Measurements from ENCODE around the gene MICAL1. TPM values are rescaled to one million over a fixed set of nuclear protein-coding genes. Genes with fewer than 3 reads are reported as not detected.
"Not testable (repeated sequence)": the region's sequence is repeated elsewhere in the genome, so short reads cannot be mapped to it uniquely, and the experiment has no call there.

MICAL1 gene
- total and polyA plus RNA-seq, 2 experiments from 2014 or later = 8.6 to 19.6 TPM

DNA sequence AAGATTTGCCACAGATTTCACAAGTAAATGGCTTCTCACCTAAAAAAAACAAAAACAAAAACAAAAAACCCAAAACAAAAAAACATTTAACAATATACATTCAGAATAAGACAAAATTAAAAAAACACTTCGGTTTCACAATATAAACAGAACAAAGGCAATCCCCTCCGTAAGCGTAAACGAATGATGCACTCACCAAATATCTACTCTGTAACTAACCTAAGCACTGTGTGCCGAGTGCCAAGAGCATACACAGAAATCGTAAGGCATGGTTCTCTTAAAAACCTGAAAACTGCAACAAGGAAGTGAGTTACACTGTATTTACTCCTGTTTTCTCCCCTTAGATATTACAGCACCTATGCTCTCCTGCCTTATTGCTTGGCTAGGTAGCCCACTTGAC lies 12.1 kb upstream of the MICAL1 start:
- Histone ChIP-seq H3K4me3 (no peak overlapping the region), H3K36me3 (peaks cover 21% of the 10 kb centered on the region), H3K4me1 (ENCODE audit: low read depth) (peaks cover 4% of the 10 kb centered on the region), H3K9me3 (ENCODE audit: low read depth) (no peaks in the 10 kb centered on the region), H3K27me3 (no peaks in the 10 kb centered on the region), H3K27ac (no peak overlapping the region)
- TF ChIP-seq, protein P1, sequence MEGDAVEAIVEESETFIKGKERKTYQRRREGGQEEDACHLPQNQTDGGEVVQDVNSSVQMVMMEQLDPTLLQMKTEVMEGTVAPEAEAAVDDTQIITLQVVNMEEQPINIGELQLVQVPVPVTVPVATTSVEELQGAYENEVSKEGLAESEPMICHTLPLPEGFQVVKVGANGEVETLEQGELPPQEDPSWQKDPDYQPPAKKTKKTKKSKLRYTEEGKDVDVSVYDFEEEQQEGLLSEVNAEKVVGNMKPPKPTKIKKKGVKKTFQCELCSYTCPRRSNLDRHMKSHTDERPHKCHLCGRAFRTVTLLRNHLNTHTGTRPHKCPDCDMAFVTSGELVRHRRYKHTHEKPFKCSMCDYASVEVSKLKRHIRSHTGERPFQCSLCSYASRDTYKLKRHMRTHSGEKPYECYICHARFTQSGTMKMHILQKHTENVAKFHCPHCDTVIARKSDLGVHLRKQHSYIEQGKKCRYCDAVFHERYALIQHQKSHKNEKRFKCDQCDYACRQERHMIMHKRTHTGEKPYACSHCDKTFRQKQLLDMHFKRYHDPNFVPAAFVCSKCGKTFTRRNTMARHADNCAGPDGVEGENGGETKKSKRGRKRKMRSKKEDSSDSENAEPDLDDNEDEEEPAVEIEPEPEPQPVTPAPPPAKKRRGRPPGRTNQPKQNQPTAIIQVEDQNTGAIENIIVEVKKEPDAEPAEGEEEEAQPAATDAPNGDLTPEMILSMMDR (IDR thresholded peaks at IDR 0.05; ENCODE audit: low read depth, low read length) = no peak
- no peak for DNase-seq (ENCODE audit: low read depth in 1 of 2, low spot score in 1 of 2)

DNA sequence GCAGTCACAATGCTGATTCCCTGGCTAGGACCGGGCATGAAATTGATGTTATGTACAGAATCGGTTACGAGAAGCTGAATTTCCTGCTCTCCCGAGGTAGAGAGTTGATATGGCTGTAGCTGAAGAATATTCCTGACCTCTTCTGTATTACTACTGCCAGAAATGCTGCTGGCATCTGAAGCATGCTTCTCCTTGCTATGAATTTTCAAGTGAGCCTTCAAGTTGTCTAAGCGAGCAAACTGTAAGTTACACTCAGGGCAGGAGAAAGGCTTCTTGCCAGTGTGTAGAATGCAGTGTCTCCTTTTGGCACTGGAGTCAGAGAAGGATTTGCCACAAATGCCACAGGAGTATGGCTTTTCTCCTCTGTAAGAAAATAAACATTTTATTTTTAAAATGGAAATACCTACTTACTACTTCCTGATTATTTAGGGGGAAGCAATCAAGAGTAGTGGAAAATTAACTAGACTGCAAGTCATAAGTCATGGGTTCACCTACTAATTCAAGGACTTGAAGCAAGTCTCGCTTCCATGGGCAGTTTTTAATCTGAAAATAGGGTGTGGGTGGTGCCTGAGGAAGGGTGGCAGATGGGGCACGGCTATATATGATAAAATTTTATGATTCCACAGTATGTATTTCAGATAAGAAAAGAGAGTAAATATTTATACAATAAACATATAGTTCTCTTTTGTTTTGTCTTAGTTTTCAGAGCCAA lies 10.8 kb upstream of the MICAL1 start:
- Histone ChIP-seq H3K4me3 (no peak overlapping the region), H3K36me3 (peaks cover 21% of the 10 kb centered on the region), H3K9me3 (ENCODE audit: low read depth) (no peaks in the 10 kb centered on the region), H3K27me3 (no peaks in the 10 kb centered on the region), H3K4me1 (ENCODE audit: low read depth) (peaks cover 4% of the 10 kb centered on the region), H3K27ac (peak overlapping the region; percentile 48)
- TF ChIP-seq, protein P1 (IDR thresholded peaks at IDR 0.05; ENCODE audit: low read depth, low read length) = no peak
- DNase-seq (ENCODE audit: low read depth in 1 of 2, low spot score in 1 of 2) = peak in 1 of 2 donors; percentile 20

DNA sequence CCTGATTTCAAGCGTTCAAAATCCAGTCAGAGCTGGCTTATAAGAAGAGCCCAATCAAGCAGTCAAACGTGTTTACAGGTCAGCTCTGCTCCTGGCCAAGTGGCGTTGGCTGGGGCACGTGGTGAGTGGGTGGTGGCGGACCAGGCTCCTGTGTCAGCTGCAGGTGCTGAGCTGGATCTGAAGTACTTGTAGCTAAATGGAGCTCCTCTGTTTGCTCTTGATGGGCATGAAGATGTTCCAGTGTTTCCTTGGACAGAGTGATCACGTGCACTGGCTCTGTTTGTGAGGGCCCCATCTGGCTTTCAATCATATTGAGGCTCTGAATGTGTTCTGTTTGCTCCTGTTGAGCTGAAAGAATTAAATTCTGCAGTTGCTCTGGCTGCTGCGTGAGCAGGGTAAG lies 10.2 kb upstream of the MICAL1 start:
- Histone ChIP-seq H3K4me1 (ENCODE audit: low read depth) (peaks cover 4% of the 10 kb centered on the region), H3K27ac (peak overlapping the region; percentile 48), H3K36me3 (peaks cover 21% of the 10 kb centered on the region), H3K4me3 (no peak overlapping the region), H3K27me3 (no peaks in the 10 kb centered on the region), H3K9me3 (ENCODE audit: low read depth) (no peaks in the 10 kb centered on the region)
- DNase-seq (ENCODE audit: low read depth in 1 of 2, low spot score in 1 of 2) = peak in 1 of 2 donors; percentile 34
- TF ChIP-seq, protein P1 (IDR thresholded peaks at IDR 0.05; ENCODE audit: low read depth, low read length) = no peak

DNA sequence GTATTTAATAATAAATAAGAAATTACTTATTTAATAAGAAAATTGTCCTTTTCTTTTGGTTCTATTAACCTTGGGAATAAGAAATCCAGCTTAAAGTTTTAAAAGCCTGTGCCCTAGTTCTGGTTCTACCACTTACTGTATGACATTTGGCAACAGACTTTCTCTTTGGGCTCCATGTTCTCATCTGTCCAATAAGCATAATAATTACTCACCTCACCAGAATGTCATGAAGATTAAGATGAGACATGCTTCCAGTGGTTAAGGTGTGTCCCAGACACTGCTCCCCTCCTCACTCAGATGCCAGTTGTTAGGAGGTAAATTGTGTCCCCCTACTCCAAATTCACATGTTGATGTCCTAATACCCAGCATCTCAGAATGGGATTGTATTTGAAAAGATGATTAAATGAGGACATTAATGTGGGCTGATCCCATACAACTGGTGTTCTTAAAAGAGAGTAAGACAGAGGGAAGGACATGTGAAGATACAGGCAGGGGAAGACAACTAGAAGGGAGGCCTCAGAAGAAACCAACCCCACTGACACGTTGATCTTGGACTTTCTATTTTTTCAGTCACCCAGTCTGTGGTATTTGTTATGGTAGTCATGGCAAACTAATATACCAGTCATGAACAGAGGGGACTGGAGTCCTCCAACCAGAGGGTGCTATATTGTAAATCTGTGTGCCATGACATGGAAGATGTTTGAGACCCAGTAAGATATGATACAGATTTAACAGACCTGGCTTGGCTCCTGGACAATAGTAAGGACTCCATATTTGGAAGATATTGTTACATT lies 6.4 kb upstream of the MICAL1 start:
- Histone ChIP-seq H3K4me3 (no peak overlapping the region), H3K27ac (no peak overlapping the region), H3K36me3 (peaks cover 13% of the 10 kb centered on the region), H3K9me3 (ENCODE audit: low read depth) (no peaks in the 10 kb centered on the region), H3K27me3 (no peaks in the 10 kb centered on the region), H3K4me1 (ENCODE audit: low read depth) (peaks cover 4% of the 10 kb centered on the region)
- no peak for DNase-seq (ENCODE audit: low read depth in 1 of 2, low spot score in 1 of 2)
- TF ChIP-seq, protein P1 (IDR thresholded peaks at IDR 0.05; ENCODE audit: low read depth, low read length) = no peak

DNA sequence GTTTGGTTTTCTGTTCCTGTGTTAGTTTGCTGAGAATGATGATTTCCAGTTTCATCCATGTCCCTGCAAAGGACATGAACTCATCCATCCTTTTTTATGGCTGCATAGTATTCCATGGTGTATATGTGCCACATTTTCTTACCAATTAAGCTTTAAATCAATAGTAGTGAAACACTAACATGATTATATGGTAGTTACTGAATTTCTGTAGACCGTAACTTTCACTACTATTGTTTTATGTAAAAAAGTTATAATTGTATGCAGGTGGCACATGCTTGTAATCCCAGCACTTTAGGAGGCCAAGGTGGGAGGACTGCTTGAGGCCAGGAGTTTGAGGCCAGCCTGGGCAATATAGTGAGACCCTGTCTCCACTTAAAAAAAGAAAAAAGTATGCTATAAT lies 5.6 kb upstream of the MICAL1 start:
- not testable (repeated sequence) for H3K4me3 ChIP-seq; H3K27ac ChIP-seq; H3K4me1 ChIP-seq (ENCODE audit: low read depth); H3K27me3 ChIP-seq; DNase-seq (ENCODE audit: low read depth in 1 of 2, low spot score in 1 of 2); H3K9me3 ChIP-seq (ENCODE audit: low read depth)
- H3K36me3 ChIP-seq = peaks cover 12% of the 10 kb centered on the region

All from cardiac muscle cell (in vitro differentiated cells and primary cell).